ENCODE results near the gene ZNF17.
A peak's percentile ranks its signal among the peaks of the same experiment; 100 is the strongest.
"Not testable (repeated sequence)": the region's sequence is repeated elsewhere in the genome, so short reads cannot be mapped to it uniquely, and the experiment has no call there.

ZNF17 gene

DNA sequence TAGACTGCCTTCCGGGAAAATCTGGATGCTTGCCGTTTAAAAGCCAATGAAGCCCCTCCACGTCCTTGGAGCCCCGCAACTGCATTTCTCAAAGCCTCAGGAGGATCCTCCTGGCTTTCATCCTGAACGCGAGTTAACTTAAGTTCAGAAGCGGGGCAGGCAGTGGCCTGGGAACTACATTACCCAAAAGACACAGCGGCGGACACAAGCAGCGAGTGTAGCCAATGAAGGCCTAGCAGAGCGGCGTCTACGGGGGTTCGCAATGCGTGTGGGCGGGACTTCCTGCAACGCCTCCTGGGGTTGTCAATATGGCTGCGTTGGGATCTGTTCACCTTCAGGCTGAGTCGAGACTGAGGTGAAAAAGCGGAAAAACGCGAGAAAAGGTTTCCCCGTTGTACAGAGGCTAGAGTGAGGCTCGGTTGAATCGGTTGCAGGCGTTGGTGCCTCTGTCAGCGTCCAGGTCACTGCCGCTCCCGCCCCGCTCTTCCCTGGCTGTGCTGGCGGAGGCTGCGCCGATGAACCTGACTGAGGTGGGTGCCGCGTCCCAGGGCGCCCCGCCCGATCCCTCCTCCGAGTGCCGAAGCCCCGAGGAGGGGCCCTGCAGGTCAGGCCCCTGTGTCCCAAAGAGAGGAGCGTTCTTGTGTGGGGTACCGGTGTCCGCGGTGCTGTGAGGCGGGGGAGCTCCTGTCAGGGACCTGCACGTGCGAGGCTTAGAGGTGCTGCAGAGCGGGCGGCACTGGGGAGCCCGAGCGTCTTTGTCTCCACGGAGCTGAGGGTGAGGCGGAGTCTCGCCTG, at the start of gene ZNF17:
Gene ZNF17 (plus strand): TSS at position 285 of the 795 bp plus-strand sequence. CDS start 2,455 bp downstream, outside the sequence.
- peak; percentile 72 for DNase-seq

DNA sequence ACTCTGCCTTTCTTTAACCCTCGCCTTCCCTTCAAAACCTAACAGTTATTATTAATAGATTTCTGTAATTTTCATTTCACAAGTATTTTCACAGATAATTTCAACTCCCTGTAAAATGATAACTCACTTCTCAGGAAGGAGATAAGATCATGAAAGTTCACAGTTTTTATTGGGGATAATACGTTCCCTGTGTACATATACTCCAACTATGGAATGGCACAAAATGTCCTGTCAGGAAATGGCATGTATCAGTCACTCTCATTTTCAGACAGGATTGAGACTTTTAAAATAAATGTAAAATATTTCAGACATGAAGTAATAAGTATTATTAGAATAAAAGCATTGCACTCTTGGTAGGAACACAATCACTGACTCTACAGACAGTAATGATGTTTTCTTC, 48.5 kb upstream of the ZNF17 start:
- DNase-seq: no peak

DNA sequence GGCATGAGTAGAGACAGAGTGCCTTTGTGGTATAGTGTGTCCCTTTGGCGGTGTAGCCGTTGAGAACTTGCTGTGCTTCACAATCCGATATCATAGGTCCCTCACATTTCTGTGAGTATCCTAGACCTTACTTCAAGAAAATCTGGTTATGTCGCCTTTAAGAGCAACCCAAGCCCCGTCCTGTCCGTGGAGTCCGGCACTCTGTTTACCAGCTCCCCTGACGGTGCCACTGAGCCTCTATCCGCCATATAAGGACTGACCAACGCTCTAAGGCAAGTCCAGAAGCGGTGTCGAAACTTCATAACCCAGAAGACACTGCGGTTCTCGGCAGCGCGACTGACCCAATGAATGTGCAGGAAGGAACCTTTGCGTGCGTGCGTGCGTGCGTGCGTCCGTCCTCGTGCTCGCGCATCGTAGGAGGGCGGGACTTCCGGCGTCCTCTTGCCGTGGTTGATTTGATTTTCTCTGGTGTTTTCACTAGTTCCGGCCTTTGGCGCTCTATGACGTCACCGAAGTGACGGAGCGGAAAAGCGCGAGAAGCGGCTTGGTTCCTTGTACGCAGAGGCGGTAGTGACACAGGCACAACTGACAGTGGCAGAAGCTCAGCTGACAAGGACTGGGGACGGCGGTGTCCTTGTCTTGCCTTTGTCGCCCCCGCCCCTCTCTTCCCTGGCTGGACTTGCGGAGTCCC, 47.8 kb upstream of the ZNF17 start, which contains the start of the genes TRAPPC2B and ZNF547:
Gene TRAPPC2B (plus strand): TSS at position 555 of the 691 bp plus-strand sequence. CDS start 1,283 bp downstream, outside the sequence.
Gene ZNF547 (plus strand): TSS at position 555 of the 691 bp plus-strand sequence. CDS start 5,005 bp downstream, outside the sequence.
- DNase-seq: peak; percentile 98

DNA sequence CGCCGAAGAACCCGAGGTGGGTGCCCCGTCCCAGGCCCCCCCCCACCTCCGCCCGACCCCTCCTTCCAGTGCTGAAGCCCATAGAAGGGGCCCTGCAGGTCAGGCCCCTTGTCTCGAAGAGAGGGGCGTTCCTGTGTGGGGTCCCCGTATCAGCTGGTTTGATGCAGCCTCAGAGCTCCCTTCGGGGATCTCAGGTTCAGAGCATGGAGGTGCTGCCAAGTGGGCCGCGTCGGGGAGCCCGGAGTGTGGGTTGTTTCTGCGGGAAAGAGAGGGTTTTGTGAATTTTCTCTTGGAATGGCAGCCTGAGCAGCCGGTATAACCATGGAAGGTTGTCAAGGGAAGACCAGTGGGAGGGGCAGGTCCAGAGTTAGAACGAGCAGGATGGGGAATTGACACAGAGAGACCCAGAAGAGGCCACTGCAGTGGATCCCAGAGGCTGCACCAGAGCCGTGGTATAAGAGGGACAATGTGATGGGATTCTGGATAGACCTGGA, 47.2 kb upstream of the ZNF17 start:
- DNase-seq: no peak

DNA sequence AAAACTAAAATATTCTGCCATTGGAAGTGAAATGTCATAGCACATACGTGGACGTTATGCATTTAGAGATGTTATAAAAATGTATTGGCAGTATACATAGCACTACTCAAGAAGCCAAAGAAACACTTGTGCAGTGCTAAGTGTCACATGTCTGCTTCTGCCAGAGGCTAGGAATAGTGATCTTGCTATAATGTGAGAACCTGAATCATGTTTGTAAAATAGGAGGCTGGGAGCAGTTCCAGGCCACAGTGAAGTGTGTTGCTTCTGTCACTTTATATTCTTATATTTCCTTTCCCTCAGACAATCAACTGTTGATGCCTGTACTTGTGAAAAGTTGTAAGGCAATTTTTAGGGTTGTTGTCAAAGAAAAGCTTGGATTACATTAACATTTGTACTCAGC, 44.2 kb upstream of the ZNF17 start:
- no peak for DNase-seq

DNA sequence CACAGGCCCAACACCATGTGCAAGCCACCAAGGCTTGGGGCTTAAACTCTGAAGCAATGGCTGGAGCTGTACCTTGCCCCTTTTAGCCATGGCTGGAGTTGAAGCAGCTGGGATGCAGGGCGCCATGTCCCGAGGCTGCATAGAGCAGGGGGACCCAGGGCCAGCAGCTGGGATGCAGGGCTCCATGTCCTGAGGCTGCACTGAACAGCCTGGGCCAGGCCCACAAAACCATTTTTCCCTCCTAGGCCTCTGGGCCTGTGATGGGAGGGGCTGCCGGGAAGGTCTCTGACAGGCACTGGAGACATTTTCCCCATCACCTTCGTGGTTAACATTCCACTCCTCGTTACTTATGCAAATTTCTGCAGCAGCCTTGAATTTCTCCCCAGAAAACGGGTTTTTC, 36.8 kb upstream of the ZNF17 start:
- DNase-seq: no peak

DNA sequence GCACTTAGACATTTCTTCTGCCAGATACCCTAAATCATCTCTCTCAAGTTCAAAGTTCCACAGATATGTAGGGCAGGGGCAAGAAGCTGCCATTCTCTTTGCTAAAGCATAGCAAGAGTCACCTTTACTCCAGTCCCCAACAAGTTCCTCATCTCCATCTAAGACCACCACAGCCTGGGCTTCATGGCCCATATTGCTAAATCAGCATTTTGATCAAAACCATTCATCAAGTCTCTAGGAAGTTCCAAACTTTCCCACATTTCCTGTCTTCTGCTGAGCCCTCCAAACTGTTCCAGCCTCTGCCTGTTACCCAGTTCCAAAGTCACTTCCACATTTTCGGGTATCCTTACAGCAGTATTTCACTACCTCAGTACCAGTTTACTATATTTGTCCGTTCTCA, 36.3 kb upstream of the ZNF17 start:
- not testable (repeated sequence) for DNase-seq

DNA sequence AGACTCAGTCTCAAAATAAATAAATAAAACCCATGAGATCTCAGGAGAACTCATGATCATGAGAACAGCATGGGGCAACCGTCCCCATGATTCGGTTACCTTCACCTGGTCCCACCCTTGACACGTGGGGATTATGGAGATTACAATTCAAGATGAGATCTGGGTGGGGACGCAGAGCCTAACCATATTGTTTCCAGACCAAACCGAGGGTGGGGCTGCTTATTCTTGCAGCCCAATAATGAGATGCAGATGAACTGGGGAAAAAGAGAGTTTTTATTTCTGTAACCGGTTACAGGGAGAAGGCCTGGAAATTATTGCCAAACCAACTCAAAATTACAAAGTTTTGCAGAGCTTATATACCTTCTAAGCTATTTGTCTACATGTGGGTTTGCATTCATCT, 34.8 kb upstream of the ZNF17 start:
- DNase-seq: no peak

DNA sequence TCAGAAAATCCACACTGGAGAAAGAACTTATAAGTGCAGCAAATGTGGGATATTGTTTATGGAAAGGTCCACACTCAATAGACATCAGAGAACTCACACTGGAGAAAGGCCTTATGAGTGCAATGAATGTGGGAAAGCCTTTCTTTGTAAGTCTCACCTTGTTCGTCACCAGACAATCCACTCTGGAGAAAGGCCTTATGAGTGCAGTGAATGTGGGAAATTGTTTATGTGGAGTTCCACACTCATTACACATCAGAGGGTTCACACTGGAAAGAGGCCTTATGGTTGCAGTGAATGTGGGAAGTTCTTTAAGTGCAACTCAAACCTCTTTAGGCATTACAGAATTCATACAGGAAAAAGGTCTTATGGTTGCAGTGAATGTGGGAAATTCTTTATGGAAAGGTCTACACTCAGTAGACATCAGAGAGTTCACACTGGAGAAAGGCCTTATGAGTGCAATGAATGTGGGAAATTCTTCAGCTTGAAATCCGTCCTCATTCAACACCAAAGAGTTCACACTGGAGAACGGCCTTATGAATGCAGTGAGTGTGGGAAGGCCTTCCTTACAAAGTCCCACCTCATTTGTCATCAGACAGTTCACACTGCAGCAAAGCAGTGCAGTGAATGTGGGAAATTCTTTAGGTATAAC, 33.3 kb upstream of the ZNF17 start:
- no peak for DNase-seq

DNA sequence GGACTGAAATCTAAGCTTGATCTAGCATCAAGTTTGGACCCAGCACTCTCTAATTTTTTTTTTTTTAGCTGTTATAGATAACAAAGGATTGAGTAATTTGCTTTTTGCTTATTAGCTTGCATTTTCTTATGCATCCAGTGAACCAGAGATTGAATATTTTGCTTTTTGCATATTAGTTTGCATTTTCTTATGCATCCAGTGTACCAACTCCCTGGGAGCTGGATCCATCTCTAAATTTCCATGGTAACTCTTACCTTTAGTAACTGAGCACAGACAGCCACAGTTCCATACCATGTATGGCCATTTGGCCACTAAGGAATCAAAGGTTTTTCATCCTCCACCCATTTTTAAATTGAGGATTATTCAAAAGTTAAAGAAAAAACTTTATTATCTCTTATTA, 30.0 kb upstream of the ZNF17 start:
- no peak for DNase-seq

DNA sequence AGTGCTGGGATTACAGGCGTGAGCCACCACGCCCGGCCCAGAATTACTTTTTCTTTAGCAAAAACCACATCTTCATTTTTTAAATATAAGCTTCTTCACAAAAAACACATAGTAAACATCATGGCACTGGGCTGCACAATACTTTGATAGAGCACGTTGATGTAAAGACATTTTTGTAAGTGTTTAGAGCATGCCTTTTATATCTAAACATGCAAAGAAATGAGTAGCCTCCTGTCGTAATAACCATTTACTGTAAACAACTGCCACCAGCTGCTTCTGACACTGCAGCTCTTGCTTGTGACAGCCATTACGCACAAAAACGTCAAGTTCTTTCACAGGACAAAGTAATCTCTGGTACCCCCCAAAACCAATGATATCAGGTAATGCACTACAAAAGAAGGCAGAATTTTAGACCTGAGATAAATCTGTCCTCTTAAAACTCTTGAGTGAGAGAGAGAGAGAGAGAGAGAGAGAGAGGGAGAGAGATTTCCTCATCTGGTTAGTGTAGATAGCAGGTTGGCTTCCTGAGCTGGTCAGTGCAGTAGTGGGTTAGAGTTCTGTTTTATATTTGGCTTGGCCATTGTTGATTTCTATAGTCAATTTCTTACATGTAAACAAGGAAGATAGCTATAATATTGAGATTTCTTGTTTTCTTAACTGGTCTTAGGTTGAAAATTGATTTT, 28.0 kb upstream of the ZNF17 start:
- DNase-seq: no peak

DNA sequence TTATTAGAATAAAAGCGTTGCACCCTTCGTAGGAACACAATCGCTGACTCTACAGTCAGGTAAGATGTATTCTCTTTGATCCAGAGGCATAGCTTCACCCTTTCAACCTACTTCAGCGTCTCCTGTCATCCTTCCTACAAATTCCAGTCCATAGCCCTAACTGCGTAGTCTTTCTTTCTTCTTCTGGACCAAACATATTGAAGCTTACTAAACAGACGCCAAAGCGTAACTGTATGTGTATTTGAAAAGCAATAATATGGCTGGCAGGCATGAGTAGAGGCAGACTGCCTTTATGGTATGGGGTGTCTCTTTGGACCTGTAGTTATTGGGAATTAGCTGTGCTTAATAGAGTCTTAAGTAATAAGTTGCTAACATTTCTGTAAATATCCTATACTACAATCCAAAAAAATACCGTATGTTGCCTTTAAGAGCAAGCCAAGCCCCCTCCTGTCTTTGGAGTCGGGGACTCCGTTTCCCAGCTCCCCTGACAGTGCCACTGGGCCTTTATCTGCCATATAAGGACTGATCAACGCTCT, 21.7 kb upstream of the ZNF17 start:
- DNase-seq: no peak

DNA sequence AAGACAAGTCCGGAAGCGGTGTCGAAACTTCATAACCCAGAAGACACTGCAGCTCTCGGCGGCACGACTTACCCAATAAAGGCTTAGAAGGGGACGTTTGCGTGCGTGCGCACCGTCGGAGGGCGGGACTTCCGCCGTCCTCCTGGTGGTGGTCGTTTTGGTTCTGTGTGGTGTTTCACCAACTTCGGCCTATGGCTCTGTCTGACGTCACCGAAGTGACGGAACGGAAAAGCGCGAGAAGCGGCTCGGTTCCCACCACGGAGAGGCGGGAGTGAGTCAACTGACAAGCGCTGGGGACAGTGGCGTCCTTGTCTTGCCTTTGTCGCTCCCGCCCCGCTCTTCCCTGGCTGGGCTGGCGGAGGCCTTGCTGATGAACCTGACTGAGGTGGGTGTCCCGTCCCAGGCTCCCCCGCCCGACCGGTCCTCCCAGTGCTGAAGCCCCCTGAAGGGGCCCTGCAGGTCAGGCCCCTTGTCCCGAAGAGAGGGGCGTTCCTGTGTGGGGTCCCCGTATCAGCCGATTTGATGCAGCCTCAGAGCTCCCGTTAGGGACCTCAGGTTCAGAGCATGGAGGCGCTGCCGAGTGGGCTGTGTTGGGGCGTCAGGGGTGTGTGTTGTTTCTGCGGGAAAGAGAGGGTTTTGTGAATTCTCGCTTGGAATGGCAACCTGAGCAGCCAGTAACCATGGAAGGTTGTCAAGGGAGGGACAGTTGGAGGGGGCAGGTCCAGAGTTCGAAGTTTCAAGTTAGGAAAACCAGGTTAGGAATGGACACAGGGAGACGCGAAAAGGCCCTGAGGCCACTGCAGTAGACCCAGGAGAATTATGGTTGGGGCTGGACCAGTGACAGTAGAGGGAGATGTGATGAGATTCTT, 21.0 kb upstream of the ZNF17 start, which contains the start of gene ZNF548:
Gene ZNF548 (plus strand): TSS at position 125 of the 869 bp plus-strand sequence. CDS start 246 bp downstream, at position 371.
- peak; percentile 97 for DNase-seq

DNA sequence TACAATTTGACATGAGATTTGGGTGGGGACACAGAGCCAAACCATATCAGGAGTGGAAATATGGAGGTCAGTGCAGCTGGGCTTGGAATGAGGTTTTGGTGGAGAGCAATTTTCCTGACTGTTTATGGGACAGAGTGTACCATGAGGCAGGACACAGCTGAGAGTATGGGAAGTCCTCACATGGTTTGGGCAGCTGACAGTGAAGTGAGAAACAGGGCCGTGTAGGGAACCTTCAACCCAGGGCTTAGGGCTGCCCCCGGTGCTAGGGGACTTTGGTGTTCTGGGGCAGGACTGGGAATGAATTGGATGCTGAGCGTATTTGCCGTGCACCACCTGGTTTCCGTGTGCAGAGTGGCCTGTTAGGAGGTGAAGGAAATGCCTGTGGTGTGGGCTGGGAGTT, 15.3 kb upstream of the ZNF17 start:
- no peak for DNase-seq

DNA sequence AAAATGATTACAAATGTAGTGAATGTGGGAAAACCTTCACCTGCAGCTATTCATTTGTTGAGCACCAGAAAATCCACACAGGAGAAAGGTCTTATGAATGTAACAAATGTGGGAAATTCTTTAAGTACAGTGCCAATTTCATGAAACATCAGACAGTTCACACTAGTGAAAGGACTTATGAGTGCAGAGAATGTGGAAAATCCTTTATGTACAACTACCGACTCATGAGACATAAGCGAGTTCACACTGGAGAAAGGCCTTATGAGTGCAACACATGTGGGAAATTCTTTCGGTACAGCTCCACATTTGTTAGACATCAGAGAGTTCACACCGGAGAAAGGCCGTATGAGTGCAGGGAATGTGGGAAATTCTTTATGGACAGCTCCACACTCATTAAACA, 12.1 kb upstream of the ZNF17 start:
- no peak for DNase-seq

DNA sequence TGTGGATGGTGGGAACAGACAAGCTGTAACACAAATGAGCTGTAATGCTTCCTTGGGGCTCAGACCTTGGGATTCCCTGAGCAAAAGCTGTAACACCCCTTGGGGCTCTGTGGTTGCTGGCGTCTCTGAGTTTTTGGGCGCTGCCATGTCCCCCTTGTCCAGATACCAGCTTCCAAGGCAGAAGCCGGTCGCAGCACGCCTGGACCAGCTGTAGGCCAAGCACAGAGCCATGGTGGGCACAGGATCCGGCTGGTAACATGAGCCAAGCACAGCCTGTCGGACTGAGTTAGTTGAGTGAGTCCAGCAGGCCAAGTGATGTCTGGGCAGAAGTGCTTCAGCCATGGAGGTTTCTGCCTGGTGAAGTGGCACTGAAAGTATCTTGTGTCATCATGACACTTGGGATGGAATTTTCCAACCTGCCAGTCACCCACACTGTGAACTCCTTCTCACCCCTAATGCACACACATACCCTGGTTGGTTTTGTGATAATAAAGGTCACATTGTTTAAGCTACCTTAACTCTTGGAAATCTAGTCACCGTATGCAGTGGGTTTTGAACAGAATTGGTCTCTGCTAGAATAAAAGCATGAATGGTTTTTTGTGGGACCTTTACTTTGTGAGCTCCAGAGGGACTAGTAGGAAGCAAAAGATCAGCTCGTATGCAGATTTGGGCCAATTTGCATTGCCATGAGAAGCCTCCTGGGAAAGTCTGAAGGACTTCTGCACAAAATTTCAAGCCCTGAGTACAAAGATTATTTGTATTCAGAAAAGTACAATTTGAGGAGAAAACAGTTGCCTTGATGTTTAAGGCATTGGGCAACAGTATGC, 7.0 kb upstream of the ZNF17 start:
- DNase-seq: no peak

DNA sequence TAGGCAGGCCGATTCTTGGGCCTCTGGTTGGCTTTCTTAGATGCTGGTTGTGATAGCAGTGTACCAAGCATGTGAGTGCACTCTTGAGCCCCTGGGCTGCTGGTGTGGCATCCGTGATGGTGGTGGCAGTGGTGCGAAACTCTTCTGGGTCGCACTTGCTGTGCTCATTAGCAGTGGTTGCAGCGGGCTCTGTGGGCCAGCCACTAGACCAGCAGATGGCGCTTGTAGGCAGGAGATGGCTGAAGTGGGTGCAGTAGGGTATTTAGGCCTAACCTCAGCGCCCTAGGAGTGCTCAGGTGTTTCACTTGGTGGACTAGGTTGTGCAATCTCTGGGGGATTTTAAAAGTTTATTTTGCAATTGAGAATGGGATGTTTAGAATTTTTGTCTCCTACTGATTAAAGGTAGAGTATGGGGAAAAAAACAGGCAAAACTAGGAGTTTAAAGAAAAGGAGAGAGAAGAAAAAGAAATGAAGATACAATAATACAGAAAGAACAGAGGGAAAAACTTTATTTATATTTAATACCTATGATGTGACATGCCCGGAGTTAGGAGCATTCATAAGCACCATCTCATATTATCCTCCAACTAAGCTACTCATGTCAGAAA, 4.3 kb upstream of the ZNF17 start:
- no peak for DNase-seq

DNA sequence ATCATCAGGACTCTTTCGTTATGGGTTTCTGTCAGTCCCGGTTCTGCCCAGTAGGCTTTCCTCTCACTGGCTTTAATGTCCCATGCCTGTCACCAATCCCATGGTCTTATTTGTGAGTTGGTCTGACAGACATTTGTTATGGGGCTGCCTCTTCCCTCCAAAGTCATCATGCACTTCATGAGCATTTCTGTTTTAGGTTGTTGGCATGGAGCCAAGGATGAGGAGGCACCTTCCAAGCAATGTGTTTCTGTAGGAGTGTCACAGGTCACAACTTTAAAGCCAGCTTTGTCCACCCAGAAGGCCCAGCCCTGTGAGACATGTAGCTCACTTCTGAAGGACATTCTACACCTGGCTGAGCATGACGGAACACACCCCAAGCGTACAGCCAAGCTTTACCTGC, 8.5 kb downstream of the ZNF17 start:
- DNase-seq: no peak

DNA sequence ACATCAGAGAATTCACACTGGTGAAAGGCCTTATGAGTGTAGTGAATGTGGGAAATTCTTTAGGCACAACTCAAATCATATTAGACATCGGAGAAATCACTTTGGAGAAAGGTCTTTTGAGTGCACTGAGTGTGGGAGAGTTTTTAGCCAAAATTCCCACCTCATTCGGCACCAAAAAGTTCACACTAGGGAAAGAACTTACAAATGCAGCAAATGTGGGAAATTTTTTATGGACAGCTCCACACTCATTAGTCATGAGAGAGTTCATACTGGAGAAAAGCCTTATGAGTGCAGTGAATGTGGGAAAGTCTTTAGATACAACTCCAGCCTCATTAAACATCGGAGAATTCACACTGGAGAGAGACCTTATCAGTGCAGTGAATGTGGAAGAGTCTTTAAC, 10.1 kb downstream of the ZNF17 start:
- DNase-seq: no peak

All from NCI-H1436 treated with DMSO at 0.1 percent for 48 hours (cell line).